Left lung (tissue), 10 donors: ENCODE data around the gene FRY. TPM values are rescaled to one million over a fixed set of nuclear protein-coding genes. Genes with fewer than 3 reads are reported as not detected.

Experiments
- ATAC-seq: fragments of 200-7000 bp; cut with Tn5 transposase; one replicate; pipeline ENCODE4 v1.9.1; 2020; ENCODE audit warnings: moderate library complexity
- DNase-seq, 4 donors: peaks; one replicate each; pipeline ENCODE4 v3.0.0-alpha.2; 2013 to 2020
- H3K27ac ChIP-seq, 2 donors: fragments of 200-600 bp; sonication (generic) in 1 of 2; one replicate each; pipeline versions ENCODE4 v1.5.0 to v1.8.0; 2020 to 2021
- H3K27me3 ChIP-seq, 2 donors: fragments of 200-600 bp; sonication (generic) in 1 of 2; one replicate each; pipeline versions ENCODE4 v1.5.0 to v1.8.0; 2020 to 2021
- H3K36me3 ChIP-seq, 2 donors: fragments of 200-600 bp; sonication (generic) in 1 of 2; one replicate each; pipeline versions ENCODE4 v1.5.0 to v1.8.0; 2020 to 2021
- H3K4me1 ChIP-seq, 2 donors: fragments of 200-600 bp; one replicate each; pipeline ENCODE4 v1.8.0; 2021
- H3K4me3 ChIP-seq, 2 donors: fragments of 200-600 bp; sonication (generic) in 1 of 2; one replicate each; pipeline versions ENCODE4 v1.5.0 to v1.8.0; 2020 to 2021; ENCODE audit warnings: mild to moderate bottlenecking in 1 of 2
- H3K9me3 ChIP-seq, 2 donors: fragments of 200-600 bp; sonication (generic) in 1 of 2; one replicate each; pipeline versions ENCODE4 v1.5.0 to v1.8.0; 2020 to 2021
- intact Hi-C, 2 donors: fragments of 100-400 bp; cut with DNase I; formaldehyde crosslinking; loops; one replicate each; pipeline versions ENCODE4 v1.11.2 to v1.14.2; 2022
- polyA plus RNA-seq, 6 donors: library from polyadenylated mRNA; unstranded; fragments of 120-200 nt; gene quantifications; one replicate each; pipeline ENCODE4 v1.2.1, GENCODE V29; 2013; ENCODE audit not compliant: insufficient read length in 6 of 6
- total RNA-seq, 2 donors: library from RNA; stranded (reverse); fragmentation: NEBNext Ultra II Directional; extraction: Animal tissue kit (Norgen Biotek cat#: 25700); gene quantifications; one replicate each; pipeline ENCODE4 v1.2.1, GENCODE V29; 2021
- TF ChIP-seq, protein P1 (sequence below), 2 donors: fragments of 200-600 bp; sonication (generic) in 1 of 2; IDR thresholded peaks; one replicate each; pipeline versions ENCODE4 v1.5.0 to v1.8.0; 2021; ENCODE audit warnings: antibody characterized with exemption in 2 of 2
- donor health status: DM: no; HTN: yes; CAD: no.
- donor health status: DM: no; HTN: no; CAD: no.

Gene FRY
- total and polyA plus RNA-seq, 8 donors, result 41.6 to 53.4 (median 49.2) TPM

- Histone ChIP-seq H3K4me1 (peaks cover 0 to 5% of the 10 kb centered on the region in 2 donors), H3K27me3 (no peaks in the 10 kb centered on the region), H3K27ac (peak overlapping the region in 1 of 2 donors; percentile 26), H3K9me3 (no peaks in the 10 kb centered on the region), H3K36me3 (peaks cover 0 to 73% of the 10 kb centered on the region in 2 donors), H3K4me3 (no peak overlapping the region)
- TF ChIP-seq, protein P1, sequence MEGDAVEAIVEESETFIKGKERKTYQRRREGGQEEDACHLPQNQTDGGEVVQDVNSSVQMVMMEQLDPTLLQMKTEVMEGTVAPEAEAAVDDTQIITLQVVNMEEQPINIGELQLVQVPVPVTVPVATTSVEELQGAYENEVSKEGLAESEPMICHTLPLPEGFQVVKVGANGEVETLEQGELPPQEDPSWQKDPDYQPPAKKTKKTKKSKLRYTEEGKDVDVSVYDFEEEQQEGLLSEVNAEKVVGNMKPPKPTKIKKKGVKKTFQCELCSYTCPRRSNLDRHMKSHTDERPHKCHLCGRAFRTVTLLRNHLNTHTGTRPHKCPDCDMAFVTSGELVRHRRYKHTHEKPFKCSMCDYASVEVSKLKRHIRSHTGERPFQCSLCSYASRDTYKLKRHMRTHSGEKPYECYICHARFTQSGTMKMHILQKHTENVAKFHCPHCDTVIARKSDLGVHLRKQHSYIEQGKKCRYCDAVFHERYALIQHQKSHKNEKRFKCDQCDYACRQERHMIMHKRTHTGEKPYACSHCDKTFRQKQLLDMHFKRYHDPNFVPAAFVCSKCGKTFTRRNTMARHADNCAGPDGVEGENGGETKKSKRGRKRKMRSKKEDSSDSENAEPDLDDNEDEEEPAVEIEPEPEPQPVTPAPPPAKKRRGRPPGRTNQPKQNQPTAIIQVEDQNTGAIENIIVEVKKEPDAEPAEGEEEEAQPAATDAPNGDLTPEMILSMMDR (IDR thresholded peaks at IDR 0.05), result no peak
- no peak for DNase-seq
- intact Hi-C loops, result no loop called here
- ATAC-seq, result peak; percentile 71
These were observed 180.2 kb downstream of the FRY start for GRCh38 chr13:32211813-32212212.

DNA sequence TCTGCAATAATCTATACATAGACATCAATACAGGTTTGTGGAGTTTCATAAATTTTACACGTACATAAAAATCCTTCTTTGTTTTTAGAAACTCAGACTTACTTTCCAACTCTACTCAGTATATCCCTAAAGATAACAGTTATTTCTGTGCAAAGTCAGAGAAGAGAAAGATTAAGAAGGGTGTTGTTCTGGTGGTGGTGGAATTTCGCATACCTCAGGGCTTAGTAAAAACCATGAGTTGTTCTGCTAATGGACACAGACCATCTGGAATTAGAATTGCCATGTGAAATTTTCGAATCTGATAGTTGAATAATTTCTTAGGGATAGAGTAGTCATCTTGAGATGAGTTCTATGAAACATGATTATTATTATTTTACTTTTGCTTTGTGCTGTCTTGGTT, 180.8 kb downstream of the FRY start:
- H3K27me3 ChIP-seq, result no peaks in the 10 kb centered on the region
- intact Hi-C loops, result no loop called here
- no peaks in the 10 kb centered on the region for H3K9me3 ChIP-seq
- ATAC-seq (peak; percentile 66), DNase-seq (no peak)
- peak overlapping the region in 1 of 2 donors; percentile 1 for H3K27ac ChIP-seq
- H3K4me1 ChIP-seq, result peaks cover 0 to 5% of the 10 kb centered on the region in 2 donors
- no peak overlapping the region for H3K4me3 ChIP-seq
- TF ChIP-seq, protein P1 (IDR thresholded peaks at IDR 0.05), result no peak
- peaks cover 0 to 73% of the 10 kb centered on the region in 2 donors for H3K36me3 ChIP-seq

DNA sequence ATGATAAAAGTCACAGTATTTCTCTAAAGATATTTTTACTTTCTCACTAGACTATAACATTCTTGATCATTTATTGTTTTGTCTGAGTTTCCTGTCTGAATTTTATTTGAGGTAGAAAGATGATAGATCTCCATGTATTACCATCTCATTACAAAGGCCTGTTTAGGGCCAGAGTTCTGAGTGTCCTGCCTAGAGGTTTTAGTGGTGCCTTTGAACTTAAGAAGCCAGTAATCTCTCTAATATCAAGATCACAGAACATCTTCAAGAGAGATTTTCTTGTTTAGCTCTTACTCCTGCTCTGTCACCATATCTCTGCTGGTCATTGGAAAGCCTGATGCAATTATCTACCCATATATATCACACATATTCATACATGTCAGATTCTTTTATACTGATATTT, 182.1 kb downstream of the FRY start:
- DNase-seq (no peak), ATAC-seq (no peak)
- peaks cover 0 to 5% of the 10 kb centered on the region in 2 donors for H3K4me1 ChIP-seq
- intact Hi-C loops, result no loop called here
- H3K27me3 ChIP-seq, result no peaks in the 10 kb centered on the region
- H3K36me3 ChIP-seq, result peaks cover 0 to 72% of the 10 kb centered on the region in 2 donors
- H3K9me3 ChIP-seq, result no peaks in the 10 kb centered on the region
- no peak overlapping the region for H3K27ac ChIP-seq
- TF ChIP-seq, protein P1 (IDR thresholded peaks at IDR 0.05), result no peak
- no peak overlapping the region for H3K4me3 ChIP-seq

DNA sequence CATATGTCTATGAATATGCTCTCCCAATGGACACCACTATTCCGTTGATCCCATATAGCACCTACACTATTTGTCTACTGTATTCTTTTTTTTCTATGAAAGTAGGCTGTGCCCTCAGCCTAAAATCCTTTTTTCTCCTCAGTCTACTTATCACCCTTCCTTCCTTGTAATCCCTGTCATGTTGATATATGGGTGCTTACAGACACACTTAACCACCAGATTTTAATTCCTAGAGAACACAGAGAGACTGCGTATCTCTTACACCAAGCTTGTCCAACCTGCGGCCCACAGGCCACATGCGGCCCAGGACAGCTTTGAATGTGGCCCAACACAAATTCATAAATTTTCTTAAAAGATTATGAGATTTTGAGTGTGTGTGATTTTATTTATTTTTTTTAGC, 182.5 kb downstream of the FRY start:
- TF ChIP-seq, protein P1 (IDR thresholded peaks at IDR 0.05), result no peak
- peaks cover 0 to 72% of the 10 kb centered on the region in 2 donors for H3K36me3 ChIP-seq
- H3K27me3 ChIP-seq, result no peaks in the 10 kb centered on the region
- no peak for DNase-seq
- intact Hi-C loops, result no loop called here
- no peak overlapping the region for H3K4me3 ChIP-seq
- no peaks in the 10 kb centered on the region for H3K9me3 ChIP-seq
- H3K4me1 ChIP-seq, result peaks cover 0 to 5% of the 10 kb centered on the region in 2 donors
- no peak overlapping the region for H3K27ac ChIP-seq
- ATAC-seq, result no peak

DNA sequence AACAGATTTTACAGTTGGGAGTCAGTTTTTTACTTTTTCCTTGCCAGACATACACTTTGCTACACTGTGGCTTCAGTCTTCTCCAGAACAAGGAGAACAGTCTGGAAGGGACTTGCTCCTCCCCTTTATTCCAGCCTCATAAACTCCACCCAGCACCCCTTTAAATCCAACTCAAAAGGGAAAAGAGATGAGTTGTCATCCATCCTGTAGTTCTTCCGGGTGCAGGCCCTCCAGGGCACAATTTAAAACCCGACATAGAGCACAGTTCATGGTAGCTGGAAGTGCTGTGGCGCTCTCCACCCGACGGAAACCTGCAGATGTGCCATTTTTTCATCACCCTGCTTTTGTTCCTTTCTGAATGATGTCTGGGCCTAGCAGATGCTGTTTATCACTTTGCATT, 184.7 kb downstream of the FRY start:
- Histone ChIP-seq H3K27me3 (no peaks in the 10 kb centered on the region), H3K4me3 (no peak overlapping the region), H3K36me3 (peaks cover 0 to 65% of the 10 kb centered on the region in 2 donors), H3K27ac (no peak overlapping the region), H3K9me3 (no peaks in the 10 kb centered on the region), H3K4me1 (peaks cover 0 to 4% of the 10 kb centered on the region in 2 donors)
- TF ChIP-seq, protein P1 (IDR thresholded peaks at IDR 0.05), result no peak
- DNase-seq (no peak), ATAC-seq (no peak)
- intact Hi-C loops, result no loop called here
